CD4-positive, alpha-beta T cell treated with Interleukin-10 for 1 hour (primary cell): ENCODE data around the gene ALDH16A1.

Experiments used
- DNase-seq: peaks from one replicate; pipeline ENCODE4 v3.0.0-alpha.2; 2020

The ALDH16A1 gene

DNA sequence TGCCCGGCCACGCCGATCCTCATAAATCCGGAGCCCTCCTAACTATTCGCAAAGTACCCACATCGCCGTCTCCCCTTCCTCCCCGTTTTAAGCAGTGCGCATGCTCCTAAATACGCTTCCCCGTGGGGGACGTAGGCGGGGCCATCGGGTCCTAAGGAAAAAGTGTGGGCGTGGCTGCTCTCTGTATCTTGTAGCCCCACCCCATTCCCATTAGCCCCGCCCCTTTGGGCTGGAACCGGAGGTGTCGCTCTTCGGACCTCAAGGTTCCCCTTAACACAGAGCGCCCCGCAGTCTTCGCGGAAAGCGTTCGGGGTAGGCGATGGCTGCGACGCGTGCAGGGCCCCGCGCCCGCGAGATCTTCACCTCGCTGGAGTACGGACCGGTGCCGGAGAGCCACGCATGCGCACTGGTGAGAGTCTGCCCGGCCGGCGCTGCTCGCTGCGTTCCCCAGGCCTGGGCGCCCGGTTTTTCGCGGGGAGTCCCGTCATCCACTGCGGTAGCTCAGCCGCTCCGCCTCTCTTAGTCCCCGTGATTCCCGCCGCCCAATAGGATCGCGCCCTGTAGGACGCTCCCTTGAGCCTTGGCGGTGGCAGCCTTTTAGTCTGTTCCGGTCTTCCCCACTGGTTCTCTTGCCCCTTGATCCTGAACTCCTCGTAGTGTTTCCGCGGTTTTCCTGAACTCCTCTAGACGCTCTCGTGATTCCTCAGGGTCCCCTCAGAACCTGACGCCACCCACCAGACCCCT is at the start of gene ALDH16A1:
ALDH16A1 (plus strand) TSS at position 213 of the 744 bp plus-strand sequence; CDS start at position 320, 107 bp downstream.
- peak; percentile 98 for DNase-seq

DNA sequence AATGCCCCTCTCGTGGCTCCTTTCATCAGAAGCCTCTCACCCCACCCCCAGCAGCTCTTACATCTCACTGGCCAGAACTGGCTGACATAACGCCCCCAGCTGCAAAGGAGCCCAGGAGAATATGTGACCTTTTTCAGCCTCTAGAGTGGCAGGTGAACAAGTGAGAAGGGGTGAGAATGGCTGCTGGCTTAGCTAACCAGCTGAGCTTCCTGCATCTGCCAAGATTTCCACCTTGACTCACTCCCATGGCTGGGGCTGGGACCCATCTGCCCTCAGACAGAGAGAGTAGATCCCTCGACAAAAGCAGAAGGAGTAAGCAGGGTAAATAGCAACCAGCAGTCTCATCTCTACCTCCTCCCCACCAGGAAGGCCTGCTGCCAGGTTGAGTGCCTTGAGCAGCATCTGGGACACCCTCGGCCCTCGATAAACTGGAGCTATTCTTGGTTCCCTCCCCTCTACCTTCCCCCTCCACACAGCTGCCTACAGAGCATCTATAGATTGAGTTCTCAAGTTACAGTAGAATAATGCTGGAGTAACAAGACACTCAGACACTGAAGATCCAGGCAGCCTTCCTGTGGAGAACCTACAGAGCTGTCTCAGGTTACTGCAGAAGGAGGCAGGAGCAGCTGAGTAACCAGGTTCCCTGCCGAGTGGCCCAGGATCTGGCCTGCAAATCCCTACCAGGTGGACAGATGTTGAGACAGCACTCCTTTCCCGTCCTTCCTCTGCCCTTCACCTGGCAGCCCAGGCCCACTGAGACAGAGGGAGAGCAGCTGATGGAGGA is 49.4 kb upstream of the ALDH16A1 start:
- no peak for DNase-seq

DNA sequence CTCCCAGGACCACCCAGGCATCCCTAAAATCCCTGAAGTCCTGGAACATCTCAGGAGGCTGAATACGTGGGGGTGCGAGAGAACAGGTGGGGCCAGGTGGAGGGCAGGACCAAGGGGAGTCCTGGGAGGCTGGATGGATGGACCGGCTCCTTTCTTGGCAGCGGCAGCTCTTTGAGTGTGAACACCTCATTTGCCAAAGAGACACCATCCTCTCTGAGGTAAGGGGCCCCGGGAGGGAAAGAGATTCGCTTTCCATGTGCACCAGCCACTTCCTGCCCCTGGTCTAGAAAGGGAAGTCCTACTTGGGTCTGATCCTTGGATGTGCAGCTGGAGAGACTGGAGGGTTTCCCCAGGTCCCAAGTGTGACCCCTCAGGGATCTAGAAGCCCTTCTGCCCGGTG is 45.9 kb upstream of the ALDH16A1 start:
- no peak for DNase-seq

DNA sequence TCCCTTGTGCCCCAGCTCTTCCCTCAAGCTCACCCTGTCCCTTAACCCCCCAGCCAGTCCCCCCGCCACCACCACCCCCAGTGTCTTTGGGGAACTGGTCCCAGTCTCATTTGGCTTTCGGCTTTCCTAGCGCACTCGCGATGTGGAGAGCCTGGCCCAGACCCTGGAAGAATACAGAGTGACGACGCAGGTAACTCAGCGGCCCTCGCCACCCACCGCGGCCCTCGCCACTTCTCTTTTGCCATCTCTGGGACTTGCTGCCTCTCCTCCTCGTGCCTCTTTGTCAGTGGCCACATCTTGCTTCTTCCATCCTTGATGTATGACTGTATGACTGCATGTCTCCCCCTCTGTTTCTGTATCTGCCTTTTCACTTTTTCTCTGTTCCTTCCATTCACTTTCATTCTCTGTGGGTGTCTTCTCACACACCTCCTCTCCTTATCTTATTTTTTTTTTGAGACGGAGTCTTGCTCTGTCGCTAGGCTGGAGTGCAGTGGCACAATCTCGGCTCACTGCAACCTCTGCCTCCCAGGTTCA is 45.5 kb upstream of the ALDH16A1 start:
- no peak for DNase-seq

DNA sequence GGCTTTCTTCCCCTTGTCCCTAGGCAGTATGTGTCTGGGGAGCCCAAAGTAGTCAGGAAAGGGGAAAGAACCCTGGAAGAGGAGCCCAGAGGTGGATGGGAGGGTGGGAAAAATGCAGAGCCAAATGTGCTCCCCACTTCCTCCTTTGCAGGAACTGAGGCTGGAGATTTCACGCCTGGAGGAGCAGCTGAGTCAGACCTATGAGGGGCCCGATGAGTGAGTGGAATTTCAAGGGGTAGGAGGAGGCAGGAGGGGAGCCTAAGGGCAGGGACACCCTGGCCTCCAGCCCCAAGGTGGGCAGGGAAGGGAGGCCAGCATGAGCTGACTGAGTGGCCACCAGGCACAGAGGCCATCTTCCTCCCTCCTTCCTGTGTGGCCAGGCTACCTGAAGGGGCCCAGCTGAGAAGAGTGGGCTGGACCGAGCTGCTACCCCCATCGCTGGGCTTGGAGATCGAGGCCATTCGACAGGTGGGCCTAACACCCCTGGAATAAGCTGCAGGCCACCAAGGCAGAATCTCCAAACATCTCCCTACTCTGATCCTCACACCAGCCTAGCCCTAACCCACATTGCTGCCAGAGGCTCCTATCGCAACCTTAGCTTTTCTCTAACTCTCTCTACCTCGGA is 44.1 kb upstream of the ALDH16A1 start:
- no peak for DNase-seq

DNA sequence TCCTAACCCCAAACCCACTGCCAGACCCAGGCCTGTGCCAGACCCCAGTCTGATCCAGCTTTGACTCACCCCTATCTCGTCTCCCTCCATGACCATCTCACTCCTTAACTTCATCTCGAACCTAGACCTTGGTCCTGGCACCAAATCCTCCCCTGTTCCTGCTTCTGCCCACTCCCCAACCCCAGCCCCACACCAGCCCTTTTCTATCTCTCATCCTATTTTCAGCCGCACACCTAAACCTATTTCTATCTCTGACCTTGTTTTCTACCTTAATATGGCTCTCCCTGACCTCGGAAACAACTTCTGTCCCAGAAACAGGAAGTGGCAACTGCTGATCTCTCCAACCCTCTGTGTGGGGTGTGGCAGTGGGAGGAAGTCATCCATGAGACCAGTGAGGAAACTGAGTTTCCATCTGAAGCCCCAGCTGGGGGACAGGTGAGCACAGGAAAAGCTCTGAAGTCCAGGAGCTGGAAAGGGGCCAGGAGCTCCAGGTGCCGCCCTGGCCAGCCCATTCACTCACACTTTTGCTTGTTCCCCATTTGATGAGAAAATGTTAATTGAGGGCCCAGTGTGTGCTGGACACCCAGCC is 43.5 kb upstream of the ALDH16A1 start:
- DNase-seq = peak; percentile 47

DNA sequence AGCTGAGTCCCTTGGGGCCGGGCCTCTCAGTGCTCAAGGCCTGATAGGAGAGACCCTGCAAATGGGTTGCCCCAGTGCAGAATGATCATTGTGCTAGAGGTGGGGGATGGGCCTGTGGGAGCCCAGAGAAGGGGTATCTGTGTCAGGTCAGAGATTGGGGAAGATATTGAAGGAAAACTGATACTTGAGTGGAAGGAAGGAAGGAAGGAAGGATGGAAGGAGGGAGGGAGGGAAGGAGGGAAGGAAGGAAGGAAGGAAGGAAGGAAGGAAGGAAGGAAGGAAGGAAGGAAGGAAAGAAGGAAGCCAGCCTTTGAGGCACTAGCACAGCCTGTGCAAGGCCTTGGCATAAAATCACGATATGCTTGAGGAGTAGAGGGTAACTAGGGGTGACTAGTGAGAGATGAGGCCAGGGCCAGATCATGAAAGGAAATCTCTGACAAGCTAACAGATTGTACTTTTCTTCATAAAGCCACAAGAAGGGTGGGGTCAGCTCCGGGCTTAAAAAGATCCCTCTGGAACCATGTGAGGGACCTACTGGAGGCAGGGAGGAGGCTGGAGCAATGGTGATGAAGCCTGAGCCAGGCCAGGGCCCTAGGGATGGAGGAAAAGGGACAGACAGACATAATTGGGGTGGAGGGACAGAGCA is 41.2 kb upstream of the ALDH16A1 start:
- no peak for DNase-seq

DNA sequence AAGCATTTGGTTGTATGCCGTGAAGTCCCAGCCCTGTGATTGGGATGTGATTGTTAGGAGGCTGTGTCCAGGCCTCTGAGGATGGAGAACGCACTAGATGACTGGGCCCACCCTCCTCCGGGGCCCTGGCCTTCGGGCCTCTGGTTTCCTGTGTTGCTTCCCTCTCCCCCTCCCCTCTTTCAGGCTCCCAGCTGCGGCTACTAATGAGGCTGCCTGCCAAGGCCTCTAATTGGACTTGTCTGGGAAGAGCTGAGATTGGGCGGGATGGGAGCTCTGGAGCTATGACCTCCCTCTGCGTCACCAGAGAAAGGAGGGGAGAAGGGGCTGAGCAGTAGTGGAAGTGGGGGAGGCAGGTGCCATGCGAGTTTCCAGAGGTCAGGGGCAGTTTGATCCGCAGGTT is 39.7 kb upstream of the ALDH16A1 start:
- DNase-seq = no peak

DNA sequence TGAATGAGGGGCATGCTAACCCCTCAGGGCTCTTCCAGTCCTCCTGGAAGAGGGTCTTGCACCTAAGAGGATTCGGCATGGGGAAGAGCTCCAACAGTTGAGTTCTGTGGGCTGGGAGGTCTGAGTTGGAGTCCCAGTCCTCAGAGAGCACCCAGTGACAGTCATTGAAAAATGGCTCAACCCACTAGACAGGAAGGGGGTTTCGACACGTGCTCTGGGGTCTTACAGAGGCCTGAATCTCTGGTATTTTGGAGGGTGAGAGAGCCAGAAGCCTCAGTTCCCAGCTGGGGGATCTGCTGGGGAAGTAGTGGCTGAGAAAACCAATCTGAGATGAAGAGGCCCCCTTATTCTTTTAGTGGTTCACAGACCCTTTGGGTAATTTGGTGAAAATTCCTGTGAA is 38.8 kb upstream of the ALDH16A1 start:
- no peak for DNase-seq

DNA sequence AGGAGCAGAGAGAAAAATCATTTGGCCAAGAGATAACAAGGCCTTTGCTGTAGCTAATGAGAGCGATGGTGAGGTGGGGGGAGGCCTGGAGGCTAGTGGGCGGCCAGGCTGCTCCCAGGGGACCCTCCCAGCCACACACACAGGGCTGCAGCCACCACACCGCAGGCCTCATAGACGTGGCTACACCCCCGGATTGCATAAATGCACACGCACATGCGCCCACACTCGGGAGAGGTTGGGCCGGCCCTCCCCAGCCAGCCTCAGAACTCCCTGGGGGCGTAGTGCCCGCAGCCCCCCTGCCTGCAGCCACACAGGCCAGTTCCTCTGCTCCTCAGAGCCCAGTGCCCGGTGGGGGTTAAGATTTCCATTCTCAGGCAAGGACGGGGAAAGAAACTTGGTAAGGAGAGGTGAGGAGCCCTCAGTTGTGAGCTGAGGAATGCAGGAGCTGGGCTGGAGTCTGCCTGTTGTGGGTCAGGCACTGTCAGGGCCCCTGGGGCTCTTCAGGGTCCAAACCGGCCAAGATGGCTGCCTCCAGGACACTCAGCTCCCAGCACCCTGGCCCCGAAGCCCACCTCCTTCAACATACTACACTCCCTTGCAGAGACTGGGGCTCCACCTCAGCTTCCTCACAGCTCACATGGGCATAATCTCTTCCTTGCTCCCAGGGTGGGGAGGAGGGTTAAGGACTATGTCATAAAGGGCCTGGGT is 37.8 kb upstream of the ALDH16A1 start:
- no peak for DNase-seq

DNA sequence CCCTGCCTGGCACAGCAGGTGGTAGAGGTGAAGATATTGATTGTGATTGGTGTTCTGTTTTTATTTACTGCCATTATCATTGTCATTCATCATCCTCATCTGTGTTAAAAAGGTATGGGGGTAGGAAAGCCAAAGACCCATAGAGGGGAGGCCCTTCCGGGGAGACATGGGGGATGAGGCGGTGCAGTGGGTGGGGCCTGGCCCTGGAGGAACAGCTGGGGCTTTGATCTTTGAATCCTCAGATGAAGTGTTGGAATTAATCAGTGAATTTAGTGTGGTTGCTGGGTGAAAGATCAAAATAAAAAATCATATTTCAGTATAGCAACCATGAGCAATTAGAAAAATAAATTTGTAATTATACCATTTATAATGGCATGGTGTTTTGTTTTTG is 37.2 kb upstream of the ALDH16A1 start:
- no peak for DNase-seq

DNA sequence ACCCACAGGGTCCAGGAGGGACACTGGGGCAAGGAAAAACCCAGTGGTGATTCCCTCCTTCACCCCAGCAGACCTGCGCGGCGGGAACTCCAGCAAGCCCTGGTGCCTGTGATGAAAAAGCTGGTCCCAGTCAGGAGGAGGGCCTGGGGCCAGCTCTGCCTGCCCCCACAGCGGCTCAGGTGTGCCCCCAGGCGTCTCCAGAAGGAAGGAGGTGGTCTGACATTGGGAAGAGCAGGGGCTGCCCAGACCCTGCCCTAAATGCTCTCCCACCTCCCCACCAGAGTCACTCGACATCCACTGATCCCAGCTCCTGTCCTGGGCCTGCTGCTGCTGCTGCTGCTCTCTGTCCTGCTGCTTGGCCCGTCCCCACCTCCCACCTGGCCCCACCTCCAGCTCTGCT is 35.9 kb upstream of the ALDH16A1 start:
- DNase-seq = no peak

DNA sequence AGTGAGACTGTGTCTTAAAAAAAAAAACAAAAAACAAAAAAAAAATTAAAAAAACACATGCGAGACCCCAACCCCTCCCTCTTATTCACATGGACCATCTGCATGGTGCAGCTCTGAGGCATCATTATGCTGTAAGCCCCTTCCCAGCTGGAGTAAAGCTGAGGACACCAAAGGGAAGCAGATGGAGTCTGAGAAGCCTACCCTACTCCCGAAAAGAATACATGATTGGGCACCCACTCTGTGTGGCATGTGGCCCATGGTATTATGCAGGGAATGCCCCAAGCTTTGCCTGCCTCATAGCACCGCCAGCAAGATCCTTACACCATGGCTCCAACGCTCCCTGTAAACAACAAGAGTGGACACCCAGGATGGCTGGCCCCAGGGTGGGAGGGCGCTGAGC is 34.5 kb upstream of the ALDH16A1 start:
- no peak for DNase-seq

DNA sequence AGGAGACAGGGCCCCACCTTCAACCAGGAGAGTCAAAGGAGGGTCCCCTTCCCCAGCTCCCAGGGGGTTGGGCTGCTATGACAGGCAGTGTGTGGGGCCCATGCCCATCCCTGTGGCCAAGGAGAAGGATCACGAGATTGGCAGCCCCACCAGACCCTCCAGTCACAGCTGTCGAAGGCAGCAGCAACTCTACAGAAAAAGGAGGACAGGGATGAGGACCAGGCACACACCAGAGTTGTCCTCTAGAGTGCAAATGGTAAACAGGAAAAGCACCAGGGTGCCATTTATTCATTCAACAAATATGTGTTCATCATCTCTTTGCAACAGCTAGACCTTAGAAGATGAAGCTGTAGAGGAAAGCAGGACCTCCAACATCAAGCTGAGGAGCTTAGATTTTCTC is 33.9 kb upstream of the ALDH16A1 start:
- DNase-seq = no peak

DNA sequence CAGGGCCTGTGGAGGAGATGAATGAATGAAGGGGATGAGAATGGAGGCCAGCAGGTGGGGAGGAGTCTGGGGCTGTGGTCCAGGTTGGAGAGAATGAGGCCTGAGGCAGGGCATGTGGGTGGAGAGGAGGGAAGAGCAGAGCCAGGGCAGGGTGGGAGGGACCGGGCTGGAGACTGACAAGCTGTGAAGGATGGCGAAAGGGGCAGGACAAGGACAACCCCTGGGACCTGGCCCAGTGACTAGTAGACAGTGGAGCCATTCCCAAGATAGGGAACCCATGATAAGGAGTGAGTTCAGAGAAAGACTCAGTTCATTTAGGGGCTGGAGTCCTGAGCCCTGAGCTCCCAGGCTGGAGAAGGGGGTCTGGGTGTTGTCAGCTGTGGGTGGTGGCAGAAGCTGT is 32.8 kb upstream of the ALDH16A1 start:
- DNase-seq = no peak

DNA sequence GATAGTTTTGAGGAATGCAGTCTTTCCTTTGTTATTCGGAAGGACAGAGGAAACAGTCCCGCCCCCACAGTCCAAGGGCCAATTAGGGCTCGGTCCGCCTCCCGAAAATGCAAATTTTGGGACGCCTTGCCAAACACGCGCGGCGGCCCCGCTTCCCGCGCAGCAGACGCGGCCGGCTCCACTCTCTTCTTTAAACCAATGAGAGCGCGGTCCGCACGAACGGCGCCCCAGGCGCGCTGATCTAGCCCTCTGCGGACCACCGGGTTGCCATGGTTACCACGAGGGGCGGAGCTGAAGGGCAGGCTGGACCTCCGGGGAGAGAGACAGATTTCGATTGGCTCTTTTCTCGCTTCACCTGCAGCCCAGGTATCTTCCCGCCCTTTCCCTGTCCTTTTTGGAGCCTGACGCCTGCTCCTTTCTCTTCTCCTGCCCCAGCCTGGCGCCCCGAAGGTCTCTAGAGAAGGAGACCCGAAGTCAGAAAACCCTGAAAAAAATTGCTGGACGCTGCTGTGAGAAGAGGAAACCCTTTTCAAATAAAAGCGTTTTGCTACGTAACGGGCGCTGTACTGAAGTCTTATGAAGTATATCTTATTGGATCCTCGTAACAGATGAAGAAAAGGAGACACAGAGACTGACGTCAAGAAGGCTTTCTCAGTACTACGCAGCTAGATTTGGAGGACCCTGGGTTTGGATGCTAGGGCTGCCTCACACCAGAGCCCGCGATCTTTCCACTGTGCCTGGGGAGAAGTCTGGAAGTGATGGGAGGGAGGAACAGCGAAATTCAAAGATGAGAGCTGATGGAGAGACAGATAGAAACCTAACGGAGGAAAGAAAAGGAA is 31.8 kb upstream of the ALDH16A1 start:
- DNase-seq = peak; percentile 45

DNA sequence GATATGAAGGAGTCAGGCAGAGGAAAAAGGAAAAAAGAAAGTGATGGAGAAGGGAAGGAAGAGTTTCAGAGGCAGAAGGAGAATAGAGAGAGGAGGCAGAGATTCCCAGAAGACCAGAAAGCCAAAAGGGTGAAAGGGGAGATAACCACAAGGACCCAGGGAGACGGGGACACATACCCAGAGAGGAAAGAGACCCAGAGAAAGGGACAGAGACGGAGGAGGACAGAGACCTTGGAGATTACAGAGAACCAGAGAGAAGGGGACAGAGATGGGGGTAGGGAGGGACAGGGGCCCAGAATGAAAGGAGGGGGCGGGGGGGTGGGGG is 31.2 kb upstream of the ALDH16A1 start:
- no peak for DNase-seq

DNA sequence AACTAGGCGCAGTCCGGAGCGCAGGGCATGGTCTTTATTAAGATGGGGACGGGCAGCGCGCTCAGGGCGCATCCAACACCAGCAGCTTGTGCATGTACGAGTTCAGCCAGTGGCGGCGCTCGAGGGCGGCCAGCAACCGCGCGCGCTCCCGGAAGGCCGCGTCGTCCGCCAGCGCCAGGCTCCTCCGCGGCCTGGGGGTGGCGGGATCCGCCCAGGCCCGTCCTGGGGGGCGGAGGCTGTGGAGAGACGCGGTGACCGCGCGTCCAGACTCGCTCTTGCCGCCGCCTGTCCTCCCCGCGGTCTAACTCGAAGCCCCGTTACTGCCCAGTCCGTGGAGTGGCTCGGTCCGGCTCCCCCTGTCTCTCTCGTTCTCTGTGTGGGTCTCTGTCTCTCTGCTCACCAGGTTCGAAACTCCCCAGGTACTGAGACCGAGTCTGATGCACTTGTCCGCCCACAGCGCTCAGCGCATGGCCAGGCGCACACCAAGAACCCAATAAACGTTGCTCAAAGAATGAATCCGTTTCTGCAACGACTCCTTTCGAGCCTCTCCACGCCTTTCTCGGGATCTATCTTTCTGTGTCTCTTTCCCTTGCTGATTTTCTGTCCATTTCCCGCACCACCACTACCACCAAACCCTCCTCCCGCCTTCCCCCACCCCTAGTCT is 30.5 kb upstream of the ALDH16A1 start:
- peak; percentile 59 for DNase-seq

DNA sequence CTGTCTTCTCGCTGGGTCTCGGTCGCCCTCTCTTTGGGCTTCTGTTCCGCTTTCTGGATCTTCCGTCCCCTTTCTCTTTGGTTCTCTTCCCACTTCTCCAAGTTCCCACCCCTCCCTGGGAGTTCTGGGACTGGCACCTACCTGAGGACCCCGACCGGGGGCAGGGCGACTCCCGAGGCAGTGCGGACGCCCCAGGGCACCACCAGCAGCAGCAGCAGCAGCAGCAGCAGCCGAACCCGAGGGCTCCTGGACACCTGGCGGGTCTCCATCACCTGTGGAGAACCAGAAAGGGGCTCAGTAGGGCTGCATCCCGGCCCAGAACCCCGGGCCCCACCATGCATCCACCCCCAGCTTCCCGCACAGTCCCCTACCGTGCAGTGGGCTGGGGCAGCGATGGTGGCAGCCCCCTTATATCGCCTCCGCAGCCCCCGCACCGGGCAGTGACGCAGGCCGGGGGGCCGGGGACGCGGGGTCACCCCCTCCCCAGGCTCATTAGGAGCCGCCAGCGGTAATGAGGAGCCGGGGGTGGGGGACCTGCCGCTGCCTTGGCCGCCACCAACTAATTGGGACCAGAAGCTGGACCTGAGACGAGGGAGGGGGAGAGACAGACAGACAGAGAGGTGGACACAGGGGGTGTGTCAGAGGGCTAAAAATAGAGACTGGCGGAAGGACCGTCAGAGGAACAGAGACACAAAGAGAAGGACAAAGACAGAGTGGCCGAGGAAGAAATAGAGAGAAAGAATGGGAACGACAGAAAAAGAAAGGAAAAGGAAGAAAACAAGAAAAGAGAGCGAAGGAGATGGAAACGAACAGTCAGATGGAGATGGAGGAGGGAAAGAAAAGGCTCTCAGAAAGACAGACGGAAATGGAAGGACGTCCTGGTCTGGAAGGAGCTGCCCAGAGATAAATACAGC is 29.7 kb upstream of the ALDH16A1 start, which contains the start of gene PTH2:
PTH2 (minus strand) TSS at position 371 of the 914 bp plus-strand sequence; CDS start at position 269, 102 bp downstream.
- DNase-seq = no peak

DNA sequence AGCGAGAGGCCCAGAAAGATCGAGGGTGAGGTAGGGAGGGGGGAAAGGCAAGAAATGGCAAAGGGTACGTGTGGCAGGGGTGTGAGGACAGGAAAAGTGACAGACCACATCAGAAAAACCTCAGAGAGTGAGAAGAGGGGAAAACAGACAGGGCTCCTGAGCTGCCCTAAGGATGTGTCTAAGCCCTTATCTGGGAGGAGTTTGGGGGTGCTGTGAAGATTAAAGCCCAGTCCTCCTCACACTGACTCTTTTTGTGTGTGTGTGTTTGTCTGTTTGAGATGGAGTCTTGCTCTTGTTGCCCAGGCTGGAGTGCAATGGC is 29.1 kb upstream of the ALDH16A1 start:
- peak; percentile 55 for DNase-seq
